Stimulated activated naive CD4-positive, alpha-beta T cell (primary cell): ENCODE results near the gene PLPP2.

Experiments
- DNase-seq, 6 experiments: peaks; one replicate each; lab custom pipeline; 2025; lab: John Stamatoyannopoulos, UW

PLPP2 gene

GRCh38 chr19:293436-294110, 2.4 kb upstream of the PLPP2 start:
- no peak for DNase-seq

DNA sequence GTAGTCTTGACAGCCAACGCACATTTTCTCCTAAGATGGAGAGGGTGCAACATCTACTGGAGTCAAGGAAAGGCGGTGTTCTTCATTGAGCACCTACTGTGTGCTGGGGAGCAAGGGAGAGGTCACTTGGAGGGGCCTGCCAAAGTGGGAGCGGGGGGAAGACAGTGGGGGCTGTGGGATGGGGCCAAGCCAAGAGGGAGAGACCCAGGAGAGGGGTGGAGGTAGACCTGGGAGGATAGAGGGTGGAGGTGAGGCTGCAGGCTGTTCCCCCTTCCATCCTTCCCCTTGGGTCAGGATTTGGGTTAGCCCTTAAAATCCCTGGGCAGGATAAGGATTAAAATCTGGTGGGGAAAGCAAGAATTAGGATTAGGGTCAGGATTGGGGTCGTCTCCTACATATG, 1.7 kb upstream of the PLPP2 start:
- no peak for DNase-seq

GRCh38 chr19:292281-292884, 1.2 kb upstream of the PLPP2 start:
- no peak for DNase-seq

DNA sequence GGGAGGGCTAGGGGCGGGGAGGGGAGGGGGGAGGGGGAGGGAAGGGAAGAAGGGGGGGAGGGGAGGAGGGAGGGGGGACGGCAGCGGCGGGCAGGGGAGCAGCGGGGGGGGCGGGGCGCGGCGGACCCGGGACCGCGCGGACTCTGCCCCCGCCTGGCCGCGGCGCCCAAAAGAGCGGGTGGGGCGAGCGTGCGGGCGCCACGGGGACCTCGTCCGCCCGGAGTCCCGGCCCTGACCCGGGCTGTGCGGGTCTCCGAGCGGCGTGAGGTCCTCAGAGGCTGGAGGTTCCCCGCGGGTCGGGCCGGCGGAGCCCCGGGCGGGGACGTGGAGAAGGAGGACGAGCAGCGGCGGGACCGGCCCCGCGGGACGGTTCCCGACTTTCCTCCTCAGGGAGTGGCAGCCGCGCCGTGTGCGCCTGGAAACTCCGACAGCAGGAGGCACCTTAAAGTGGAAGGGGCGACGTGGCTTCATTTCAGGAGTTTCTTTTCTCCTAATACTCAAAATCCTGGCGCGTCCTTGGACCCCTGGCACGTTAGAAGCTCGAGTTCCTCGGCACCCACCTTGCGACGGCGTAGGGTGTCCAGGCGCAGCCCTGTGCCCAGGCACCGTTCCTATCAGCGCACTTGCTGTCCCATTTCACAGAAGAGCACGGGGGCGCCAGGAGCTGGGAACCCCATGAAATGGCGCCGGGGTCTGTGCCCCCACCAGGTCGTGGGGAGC, 518 bp upstream of the PLPP2 start:
- no peak for DNase-seq

DNA sequence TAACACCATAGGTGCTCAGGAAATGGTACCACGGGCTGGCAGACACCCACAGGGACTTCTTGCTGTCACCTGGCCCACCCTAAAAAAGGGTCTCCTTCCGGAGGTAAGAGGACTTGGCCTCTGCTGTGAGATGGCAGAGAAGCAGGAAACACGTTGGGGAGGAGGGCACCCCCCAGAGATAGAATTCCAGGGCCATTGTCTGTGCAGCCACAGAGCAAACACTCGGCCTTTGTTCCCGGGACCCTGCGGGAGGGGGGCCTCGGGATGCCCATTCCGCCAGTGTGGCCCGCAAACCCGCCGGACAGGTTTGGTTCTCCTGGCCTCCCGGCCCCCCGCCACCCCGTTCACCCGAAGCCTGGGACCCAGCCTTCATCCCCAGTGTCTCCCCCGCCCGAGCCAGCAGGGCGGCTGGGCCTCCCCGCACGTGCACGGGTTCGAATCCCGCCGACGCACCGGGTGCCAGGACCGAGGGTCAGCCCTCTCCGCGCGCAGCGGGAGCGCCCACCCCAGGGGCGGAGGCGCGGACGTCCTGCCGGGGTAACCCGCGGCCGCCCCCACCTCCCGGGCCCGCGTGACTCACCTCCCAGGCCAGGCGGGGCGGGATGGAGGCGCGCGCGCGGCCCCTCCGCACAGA, 714 bp downstream of the PLPP2 start:
- DNase-seq = no peak

DNA sequence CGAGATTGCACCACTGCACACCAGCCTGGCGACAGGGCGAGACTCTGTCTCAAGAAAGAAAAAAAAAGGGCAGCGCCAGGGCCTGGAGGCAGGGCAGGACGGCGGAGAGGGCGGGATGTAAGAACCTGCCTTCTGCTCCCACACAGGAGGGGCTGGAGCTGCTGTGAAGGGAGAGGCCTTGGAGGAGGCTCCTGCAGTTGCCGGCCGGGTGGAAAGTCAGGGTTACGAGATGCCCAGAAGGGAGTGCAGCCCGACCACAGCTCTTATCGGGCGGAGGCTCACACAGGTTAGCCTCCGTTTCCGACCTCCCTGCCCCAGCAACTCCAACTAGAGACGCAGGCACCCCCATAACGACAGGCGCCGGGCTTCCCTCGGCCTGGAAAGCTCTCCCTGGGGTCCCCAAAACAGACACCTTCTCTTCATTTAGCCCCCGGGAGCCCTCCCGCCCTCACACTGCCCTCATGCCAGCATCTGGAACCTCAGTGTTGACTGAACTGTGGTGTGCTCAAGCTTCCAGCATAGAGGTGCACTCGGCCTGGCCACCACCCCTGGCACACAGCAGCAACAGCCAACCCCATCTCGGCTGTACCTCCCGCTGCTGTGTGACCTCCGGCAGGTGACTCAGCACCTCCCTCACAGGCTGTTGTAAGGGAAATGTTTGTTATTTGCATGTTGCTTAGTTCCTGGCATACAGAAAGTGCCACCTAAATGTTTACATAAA, 1.4 kb downstream of the PLPP2 start:
- DNase-seq = no peak

DNA sequence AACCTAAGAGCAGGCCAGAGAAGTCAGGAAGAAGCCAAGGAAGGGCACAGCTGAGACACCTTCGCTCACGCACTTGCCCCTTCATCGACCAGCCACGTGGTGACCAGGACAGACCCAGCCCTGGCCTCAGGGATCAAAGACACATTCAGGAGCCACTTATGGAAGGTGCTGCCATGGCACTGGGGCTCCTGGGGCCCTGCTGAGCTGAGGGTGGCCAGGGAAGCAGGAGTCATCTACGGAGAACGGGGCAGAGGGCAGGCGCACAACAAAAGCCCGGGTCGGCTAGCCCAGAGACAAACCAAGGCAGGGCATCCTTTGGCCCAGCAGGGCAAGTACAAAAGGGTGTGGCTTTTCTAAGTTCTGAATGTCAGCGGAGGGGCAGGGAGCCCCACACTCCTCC, 2.3 kb downstream of the PLPP2 start:
- no peak for DNase-seq

DNA sequence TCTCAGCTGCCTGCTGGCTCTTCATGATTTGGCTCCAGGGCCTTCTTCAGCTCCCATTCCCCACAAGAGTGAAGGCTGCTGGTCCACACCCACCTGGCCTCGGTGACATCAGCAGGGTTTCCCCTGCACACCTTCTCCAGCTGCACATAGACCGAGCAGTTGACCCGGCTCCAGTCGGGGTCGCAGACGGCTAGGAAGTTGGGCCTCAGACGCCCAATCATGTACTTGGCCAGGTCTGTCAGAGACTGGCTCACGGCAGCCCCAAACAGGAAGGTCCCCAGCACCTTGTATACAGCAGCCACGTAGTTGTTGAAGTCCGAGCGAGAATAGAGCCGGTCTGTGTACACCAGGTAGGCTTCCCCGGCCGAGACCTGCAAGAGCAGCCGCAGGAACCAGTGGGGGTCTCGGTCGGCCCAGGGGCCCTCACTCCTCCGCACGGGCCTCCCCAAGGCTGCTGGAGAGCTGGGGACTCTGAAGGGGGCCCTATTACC, 3.8 kb downstream of the PLPP2 start:
- DNase-seq = no peak

- DNase-seq = no peak
Observed at GRCh38 chr19:283395-283794, 7.8 kb downstream of the PLPP2 start.

DNA sequence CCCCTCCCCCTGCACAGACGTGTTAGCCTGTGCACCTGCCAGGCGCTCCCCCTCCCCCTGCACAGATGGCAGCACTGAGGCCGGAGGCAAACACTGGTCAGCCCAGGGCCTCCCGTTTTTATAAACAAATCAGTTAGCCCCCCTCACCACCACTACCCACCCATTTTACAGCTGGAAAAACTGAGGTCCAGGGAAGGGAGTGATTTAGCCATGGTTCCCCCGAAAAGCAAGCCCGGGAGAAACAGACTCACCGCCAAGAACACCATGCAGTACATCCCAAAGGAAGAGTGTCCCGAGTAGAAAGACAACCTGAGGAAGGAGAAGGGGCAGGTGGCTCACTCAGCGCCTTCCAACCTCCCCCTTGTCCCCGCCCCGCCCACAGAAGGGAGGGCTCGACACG, 8.7 kb downstream of the PLPP2 start:
- DNase-seq = no peak

DNA sequence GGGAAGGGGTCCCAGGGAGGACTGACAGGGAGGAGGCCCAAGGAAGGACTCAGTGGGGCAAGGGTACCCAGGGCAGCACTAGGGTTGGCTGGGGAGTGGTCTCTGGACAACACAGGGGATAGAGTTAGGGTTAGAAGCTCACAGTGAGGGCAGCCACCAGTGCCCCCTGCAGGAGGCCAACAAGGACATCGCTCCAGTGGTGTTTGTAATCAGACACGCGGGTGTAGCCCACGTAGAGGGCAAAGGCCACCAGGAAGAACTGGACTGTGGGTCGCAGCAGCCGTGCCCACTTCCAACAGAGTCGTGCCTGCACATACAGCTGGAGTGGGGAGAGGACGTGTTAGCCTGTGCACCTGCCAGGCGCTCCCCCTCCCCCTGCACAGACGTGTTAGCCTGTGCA, 9.2 kb downstream of the PLPP2 start:
- no peak for DNase-seq

DNA sequence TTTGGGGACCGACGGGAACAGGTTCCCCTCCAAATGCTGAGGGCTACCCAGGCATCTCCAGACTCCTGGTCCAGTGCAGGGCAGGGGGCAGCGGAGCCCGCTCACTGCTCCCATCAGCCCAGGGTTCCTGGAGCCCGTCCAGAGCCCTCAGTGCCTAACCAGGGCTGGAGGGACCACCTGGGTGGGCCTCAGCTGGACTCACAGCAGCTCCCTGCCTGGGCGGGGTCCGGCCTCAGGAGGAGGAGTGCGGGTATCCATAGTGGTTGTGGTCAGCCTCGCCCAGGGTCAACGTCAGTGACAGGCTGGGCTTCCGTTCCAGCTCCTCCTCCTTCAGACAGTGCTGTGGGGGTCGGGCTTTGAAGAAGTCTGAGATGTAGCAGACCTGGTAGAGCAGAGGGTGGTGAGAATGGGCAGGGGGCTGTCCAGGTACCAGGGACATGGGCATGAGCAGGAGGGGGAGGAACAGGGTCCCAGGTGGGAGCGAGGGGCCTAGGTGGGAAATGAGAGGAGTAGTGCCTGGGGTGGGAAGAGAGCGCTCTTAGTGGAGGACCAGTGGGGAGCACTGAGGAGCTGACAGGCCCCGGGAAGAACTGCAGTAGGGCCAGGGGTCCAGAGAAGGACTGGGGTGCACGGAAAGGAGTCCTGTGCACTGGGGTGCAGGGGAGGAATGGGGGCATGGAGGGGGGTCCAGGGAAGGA, 9.9 kb downstream of the PLPP2 start:
- DNase-seq = no peak

DNA sequence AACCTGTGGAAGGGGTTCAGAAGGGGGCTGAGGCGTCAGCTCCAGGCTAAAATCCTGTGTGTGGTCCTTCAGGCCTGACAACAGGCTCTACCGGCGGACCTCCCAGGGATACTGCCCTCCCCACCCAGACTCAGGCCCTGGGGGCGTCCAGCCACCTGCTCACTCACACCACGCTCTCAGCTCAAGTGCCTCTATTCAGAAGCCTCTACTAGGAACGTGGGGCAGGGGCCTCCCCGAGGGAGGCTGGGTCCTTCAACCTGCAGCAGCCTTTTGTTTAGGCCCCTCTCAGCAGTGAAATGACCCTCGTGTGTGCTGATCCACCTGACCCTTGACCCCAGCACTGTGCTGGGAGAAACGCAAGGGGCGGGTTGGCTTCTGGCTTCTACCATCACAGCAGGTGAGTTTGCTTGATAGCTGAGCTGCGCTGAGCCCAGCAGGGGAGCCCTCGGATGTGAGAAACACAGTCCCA, 10.6 kb downstream of the PLPP2 start:
- DNase-seq = no peak

GRCh38 chr19:279656-280055, 11.5 kb downstream of the PLPP2 start:
- DNase-seq = no peak

DNA sequence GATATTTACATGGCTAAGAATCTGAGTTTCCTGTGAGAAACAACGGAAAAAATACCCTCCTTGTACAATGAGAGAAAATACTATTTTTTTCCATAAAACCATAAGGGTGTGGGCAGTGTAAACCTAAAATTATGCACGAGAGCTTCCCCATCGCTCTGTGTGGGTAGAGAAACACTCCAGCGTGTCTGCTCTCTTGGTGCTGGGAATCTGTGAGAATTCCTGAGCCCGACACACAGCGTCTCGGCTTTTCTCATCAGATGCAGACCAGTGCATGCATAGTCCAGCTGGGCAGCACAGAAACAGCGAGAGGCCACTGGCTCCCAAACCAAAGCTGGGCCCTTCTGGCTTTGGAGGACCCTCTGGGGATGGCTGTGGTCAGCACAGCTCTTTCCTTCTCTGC, 12.0 kb downstream of the PLPP2 start:
- no peak for DNase-seq

- DNase-seq = no peak
Observed at GRCh38 chr19:277581-278165, 13.5 kb downstream of the PLPP2 start.

DNA sequence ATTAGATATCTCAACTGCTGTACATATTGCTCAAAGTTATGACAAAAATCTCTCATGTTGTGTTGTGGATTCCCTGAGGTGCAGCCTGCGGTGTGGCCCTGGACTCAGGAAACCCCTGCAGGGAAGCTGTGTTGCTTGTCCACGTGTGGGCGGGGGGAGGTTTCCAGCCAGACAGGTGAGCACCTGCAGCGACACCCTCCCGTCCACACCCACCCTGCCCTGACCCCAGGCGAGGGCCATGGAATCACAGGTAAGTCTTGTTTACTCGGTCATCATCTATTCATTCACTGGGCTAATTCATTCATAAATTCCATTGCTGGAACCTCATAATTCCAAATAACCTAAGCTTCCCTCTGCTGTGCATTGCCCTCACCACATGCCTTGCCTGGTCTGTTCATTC, 14.1 kb downstream of the PLPP2 start:
- DNase-seq = no peak

DNA sequence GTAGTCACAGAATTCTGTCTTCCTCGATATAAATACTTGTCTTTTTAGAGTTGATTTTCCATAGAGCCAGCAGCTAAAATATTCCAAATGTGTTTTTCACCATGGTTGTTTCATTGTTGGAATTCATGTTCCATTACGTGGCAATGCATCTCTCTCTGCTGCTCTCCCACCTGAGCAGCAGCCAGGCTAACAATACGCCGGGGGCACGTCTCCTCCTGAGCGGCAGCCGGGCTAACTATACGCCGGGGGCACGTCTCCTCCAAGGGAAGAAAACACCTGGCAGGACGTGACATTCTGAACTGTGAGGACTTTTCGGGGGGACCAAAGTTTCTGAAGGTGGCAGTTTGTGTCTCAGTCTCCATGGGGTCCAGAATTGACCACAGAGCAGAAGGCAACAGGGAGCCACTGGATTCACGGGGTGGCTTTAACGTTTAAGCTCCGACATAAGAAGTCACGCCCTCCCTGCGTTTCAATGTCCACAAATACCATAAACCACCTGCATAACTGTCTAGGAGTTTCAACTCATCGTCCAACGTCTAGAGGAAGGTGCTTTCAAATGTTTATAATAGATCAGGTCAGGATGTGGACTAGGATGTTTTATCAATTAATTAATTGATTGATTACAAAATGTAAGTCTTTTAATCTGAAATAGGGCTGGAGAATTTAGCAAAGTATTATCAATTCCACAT, 15.1 kb downstream of the PLPP2 start:
- no peak for DNase-seq

- no peak for DNase-seq
Observed at GRCh38 chr19:275000-275399, 16.2 kb downstream of the PLPP2 start.

DNA sequence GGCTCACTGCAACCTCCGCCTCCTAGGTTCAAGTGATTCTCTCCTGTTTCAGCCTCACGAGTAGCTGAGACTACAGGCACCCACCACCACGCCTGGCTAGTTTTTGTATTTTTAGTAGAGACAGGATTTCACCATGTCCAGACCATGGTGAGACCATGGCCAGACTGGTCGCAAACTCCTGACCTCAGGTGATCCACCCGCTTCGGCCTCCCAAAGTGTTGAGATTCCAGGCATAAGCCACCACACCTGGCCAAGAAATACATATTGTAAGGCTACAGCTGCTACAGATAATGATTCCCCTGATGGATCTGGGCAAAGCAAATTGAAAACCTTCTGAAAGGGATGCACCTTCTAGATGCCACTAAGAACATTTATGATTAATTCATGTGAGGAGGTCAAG, 17.8 kb downstream of the PLPP2 start:
- no peak for DNase-seq
